PC-3 (cell line): ENCODE measurements around the gene RGS2. TPM values are rescaled to one million over a fixed set of nuclear protein-coding genes. Genes with fewer than 3 reads are reported as not detected.

Source experiments
- ATAC-seq: fragments of 200-7000 bp; cut with Tn5 transposase; 2 replicates; pipeline ENCODE4 v1.9.1; 2020; ENCODE audit warnings: mild to moderate bottlenecking, moderate library complexity
- BruUV-seq: library from RNA; stranded (reverse); fragments of 400-500 nt; replicated peaks from 2 replicates; lab custom pipeline; 2021; lab: Mats Ljungman, UMichigan
- CTCF ChIA-PET: fragments of 300-600 bp; sonication (Branson Sonifier 250); formaldehyde crosslinking; loops from one replicate; lab custom pipeline; 2022; ENCODE audit warnings: antibody characterized with exemption; lab: Charles Lee
- POLR2A ChIA-PET: fragments of 300-600 bp; sonication (Branson Sonifier 250); formaldehyde crosslinking; loops from one replicate; lab custom pipeline; 2022; ENCODE audit warnings: antibody characterized with exemption; ENCODE audit not compliant: unreplicated experiment; lab: Charles Lee
- DNase-seq: peaks from one replicate; pipeline ENCODE4 v3.0.0-alpha.2; 2015
- H2AFZ ChIP-seq: fragments of 300-600 bp; sonication (generic); 2 replicates; pipeline ENCODE4 v1.6.0; 2016; ENCODE audit warnings: antibody characterized with exemption, low read length
- H3F3A ChIP-seq: fragments of 300-600 bp; sonication (generic); one replicate; pipeline ENCODE4 v1.6.0; 2017; ENCODE audit warnings: antibody characterized with exemption, low read length, control low read depth, mild to moderate bottlenecking; ENCODE audit not compliant: unreplicated experiment
- H3K27ac ChIP-seq: fragments of 300-600 bp; sonication (generic); 2 replicates; pipeline ENCODE4 v1.5.1; 2016; ENCODE audit warnings: mild to moderate bottlenecking, low read length
- H3K27me3 ChIP-seq: fragments of 300-600 bp; sonication (generic); 2 replicates; pipeline ENCODE4 v1.6.1; 2016; ENCODE audit warnings: low read length, mixed read lengths
- H3K36me3 ChIP-seq: fragments of 300-600 bp; sonication (generic); 2 replicates; pipeline ENCODE4 v1.6.1; 2016; ENCODE audit warnings: low read depth, mixed run types, low read length, mixed read lengths
- H3K4me1 ChIP-seq: fragments of 300-600 bp; sonication (generic); 2 replicates; pipeline ENCODE4 v1.5.1; 2016; ENCODE audit warnings: low read length; ENCODE audit not compliant: insufficient read depth
- H3K4me2 ChIP-seq: fragments of 300-600 bp; sonication (generic); 2 replicates; pipeline ENCODE4 v1.6.0; 2016; ENCODE audit warnings: low read length
- H3K4me3 ChIP-seq: fragments of 300-600 bp; sonication (generic); 2 replicates; pipeline ENCODE4 v1.5.1; 2016; ENCODE audit warnings: mild to moderate bottlenecking, low read length, mixed read lengths
- H3K79me2 ChIP-seq: fragments of 300-600 bp; sonication (generic); 2 replicates; pipeline ENCODE4 v1.6.1; 2017; ENCODE audit warnings: low read length, mixed read lengths
- H3K9ac ChIP-seq: fragments of 300-600 bp; sonication (generic); 2 replicates; pipeline ENCODE4 v1.6.0; 2016; ENCODE audit warnings: mild to moderate bottlenecking, low read length
- H3K9me2 ChIP-seq: fragments of 300-600 bp; sonication (generic); replicated peaks from 2 replicates; pipeline ENCODE4 v1.6.1; 2016; ENCODE audit warnings: mixed run types, low read length, mixed read lengths
- H3K9me3 ChIP-seq: fragments of 300-600 bp; sonication (generic); 2 replicates; pipeline ENCODE4 v1.6.1; 2016; ENCODE audit warnings: low read length, mixed read lengths
- H4K20me1 ChIP-seq: fragments of 300-600 bp; sonication (generic); 2 replicates; pipeline ENCODE4 v1.6.1; 2016; ENCODE audit warnings: low read length, mixed read lengths
- EZH2 ChIP-seq: fragments of 300-600 bp; sonication (generic); IDR thresholded peaks from one replicate; pipeline ENCODE4 v1.6.1; 2017; ENCODE audit warnings: antibody characterized with exemption, mild to moderate bottlenecking, low read length; ENCODE audit not compliant: unreplicated experiment
- EZH2phosphoT487 ChIP-seq: fragments of 300-600 bp; sonication (generic); IDR thresholded peaks from 2 replicates; pipeline ENCODE4 v1.6.1; 2018; ENCODE audit warnings: mild to moderate bottlenecking, antibody characterized with exemption, low read length, borderline replicate concordance
- intact Hi-C: fragments of 100-400 bp; cut with micrococcal nuclease; formaldehyde crosslinking; loops from 2 replicates; pipeline ENCODE4 v1.9.0; 2023
- total RNA-seq: library from RNA; depleted of rRNA; stranded (reverse); fragments of >200 nt; gene quantifications from 2 replicates; pipeline ENCODE4 v1.2.3, GENCODE V29; 2014
- TF ChIP-seq, protein P1 (sequence below): fragments of 300-600 bp; sonication (generic); conservative IDR thresholded peaks from 2 replicates; pipeline ENCODE4 v1.5.1; 2017; ENCODE audit warnings: antibody characterized with exemption, low read depth, mild to moderate bottlenecking, low read length

RGS2 gene
- total RNA-seq, 1 experiment from 2014 or later, result 163 TPM

DNA sequence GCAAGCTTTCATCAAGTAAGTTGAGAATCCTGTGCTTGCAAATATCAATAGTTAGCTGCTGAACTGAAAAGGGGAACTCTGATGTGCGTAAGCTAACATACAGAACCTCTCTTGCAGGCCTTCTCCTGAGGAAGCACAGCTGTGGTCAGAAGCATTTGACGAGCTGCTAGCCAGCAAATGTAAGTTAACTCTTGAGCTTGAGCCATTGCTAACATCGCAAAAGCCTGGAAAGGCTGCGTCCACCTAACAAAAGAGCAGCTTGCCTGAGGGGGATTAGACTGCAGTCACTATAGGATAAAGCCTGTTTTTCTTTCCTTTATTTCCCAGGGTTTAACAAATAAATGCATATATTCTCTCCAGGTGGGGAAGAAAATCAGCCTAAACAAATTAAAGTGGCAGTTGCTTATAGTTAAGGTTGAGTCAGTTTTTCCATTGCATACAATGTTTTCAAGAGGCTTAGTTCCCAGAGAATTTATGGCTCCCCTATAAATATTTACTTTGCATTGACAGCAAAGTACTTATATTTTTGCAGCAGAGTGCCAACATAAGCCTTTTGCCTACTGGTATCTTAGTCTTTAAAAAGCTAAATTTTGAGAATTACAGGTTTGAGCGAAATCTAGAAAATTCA lies 1.5 kb downstream of the RGS2 start:
- TF ChIP-seq EZH2phosphoT487 (no peak), EZH2 (no peak)
- TF ChIP-seq, protein P1, sequence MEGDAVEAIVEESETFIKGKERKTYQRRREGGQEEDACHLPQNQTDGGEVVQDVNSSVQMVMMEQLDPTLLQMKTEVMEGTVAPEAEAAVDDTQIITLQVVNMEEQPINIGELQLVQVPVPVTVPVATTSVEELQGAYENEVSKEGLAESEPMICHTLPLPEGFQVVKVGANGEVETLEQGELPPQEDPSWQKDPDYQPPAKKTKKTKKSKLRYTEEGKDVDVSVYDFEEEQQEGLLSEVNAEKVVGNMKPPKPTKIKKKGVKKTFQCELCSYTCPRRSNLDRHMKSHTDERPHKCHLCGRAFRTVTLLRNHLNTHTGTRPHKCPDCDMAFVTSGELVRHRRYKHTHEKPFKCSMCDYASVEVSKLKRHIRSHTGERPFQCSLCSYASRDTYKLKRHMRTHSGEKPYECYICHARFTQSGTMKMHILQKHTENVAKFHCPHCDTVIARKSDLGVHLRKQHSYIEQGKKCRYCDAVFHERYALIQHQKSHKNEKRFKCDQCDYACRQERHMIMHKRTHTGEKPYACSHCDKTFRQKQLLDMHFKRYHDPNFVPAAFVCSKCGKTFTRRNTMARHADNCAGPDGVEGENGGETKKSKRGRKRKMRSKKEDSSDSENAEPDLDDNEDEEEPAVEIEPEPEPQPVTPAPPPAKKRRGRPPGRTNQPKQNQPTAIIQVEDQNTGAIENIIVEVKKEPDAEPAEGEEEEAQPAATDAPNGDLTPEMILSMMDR, result no peak
- peak overlapping the region; percentile 81 for H3K9ac ChIP-seq

DNA sequence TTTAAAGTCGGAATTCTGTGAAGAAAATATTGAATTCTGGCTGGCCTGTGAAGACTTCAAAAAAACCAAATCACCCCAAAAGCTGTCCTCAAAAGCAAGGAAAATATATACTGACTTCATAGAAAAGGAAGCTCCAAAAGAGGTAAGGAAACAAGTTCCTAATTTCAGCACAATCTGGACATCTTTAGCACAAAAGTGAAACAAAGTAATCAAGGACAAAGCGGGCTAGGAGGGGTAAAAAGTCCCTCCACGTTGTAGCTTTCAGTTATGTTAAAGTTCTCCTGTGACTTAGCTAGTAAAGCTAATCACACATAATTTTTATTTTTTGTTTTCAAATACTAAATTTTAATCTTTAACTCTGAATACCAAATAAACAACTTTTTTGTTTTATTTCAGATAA lies 2.2 kb downstream of the RGS2 start:
- Histone ChIP-seq H3K79me2 (peaks cover 43% of the 10 kb centered on the region), H3K27ac (peak overlapping the region; percentile 47), H3K4me3 (peak overlapping the region; percentile 86), H3K9me2 (no peaks in the 10 kb centered on the region), H3K4me1 (peaks cover 26% of the 10 kb centered on the region), H3K9me3 (no peaks in the 10 kb centered on the region), H3K4me2 (peak overlapping the region; percentile 96), H3F3A (no peaks in the 10 kb centered on the region), H3K27me3 (no peaks in the 10 kb centered on the region), H3K36me3 (peaks cover 22% of the 10 kb centered on the region), H2AFZ (no peak overlapping the region), H4K20me1 (peaks cover 28% of the 10 kb centered on the region), H3K9ac (peak overlapping the region; percentile 81)
- ATAC-seq (no peak), DNase-seq (no peak)
- no TSS peak for BruUV-seq
- ChIA-PET POLR2A (interaction anchor here (0.6 kb wide), 1 partner anchor 171 kb away, joined by 6 read pairs; no protein-coding TSS in a partner anchor), CTCF (no interaction called here)
- TF ChIP-seq EZH2phosphoT487 (no peak), EZH2 (no peak)
- TF ChIP-seq, protein P1, result no peak
- intact Hi-C loops, result no loop called here

More for the DNA sequence above, 1.5 kb downstream of the RGS2 start:
- DNase-seq, result peak; percentile 41
- ATAC-seq, result no peak
- Histone ChIP-seq H3K27me3 (no peaks in the 10 kb centered on the region), H3K36me3 (peaks cover 22% of the 10 kb centered on the region), H3K4me1 (peaks cover 26% of the 10 kb centered on the region), H3K27ac (peak overlapping the region; percentile 47), H3F3A (no peaks in the 10 kb centered on the region), H3K79me2 (peaks cover 43% of the 10 kb centered on the region), H3K9me2 (no peaks in the 10 kb centered on the region), H4K20me1 (peaks cover 28% of the 10 kb centered on the region), H3K9me3 (no peaks in the 10 kb centered on the region), H3K4me2 (peak overlapping the region; percentile 96), H3K4me3 (peak overlapping the region; percentile 86), H2AFZ (no peak overlapping the region)
- CTCF ChIA-PET, result no interaction called here
- intact Hi-C loops, result no loop called here
- no TSS peak for BruUV-seq
- POLR2A ChIA-PET, result interaction anchor here (0.6 to 0.7 kb wide), 2 partner anchors 17 to 171 kb away, joined by 4 to 6 read pairs; no protein-coding TSS in a partner anchor

DNA sequence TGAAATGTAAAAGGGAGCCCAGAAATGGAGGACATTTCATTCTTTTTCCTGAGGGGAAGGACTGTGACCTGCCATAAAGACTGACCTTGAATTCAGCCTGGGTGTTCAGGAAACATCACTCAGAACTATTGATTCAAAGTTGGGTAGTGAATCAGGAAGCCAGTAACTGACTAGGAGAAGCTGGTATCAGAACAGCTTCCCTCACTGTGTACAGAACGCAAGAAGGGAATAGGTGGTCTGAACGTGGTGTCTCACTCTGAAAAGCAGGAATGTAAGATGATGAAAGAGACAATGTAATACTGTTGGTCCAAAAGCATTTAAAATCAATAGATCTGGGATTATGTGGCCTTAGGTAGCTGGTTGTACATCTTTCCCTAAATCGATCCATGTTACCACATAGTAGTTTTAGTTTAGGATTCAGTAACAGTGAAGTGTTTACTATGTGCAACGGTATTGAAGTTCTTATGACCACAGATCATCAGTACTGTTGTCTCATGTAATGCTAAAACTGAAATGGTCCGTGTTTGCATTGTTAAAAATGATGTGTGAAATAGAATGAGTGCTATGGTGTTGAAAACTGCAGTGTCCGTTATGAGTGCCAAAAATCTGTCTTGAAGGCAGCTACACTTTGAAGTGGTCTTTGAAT lies 2.9 kb downstream of the RGS2 start:
- peak overlapping the region; percentile 86 for H3K4me3 ChIP-seq
- H2AFZ ChIP-seq, result no peak overlapping the region
- TF ChIP-seq EZH2 (no peak), EZH2phosphoT487 (no peak)
- TF ChIP-seq, protein P1, result no peak
- H3K4me1 ChIP-seq, result peaks cover 21% of the 10 kb centered on the region
- H3K9me3 ChIP-seq, result no peaks in the 10 kb centered on the region
- DNase-seq (no peak), ATAC-seq (no peak)
- H3K79me2 ChIP-seq, result peaks cover 41% of the 10 kb centered on the region
- H3F3A ChIP-seq, result no peaks in the 10 kb centered on the region
- POLR2A ChIA-PET, result interaction anchor here (0.7 to 0.9 kb wide), 2 partner anchors 50 to 231 kb away, joined by 3 to 4 read pairs; no protein-coding TSS in a partner anchor
- intact Hi-C loops, result loop anchor here (2.0 kb wide), 1 partner anchor 93 kb away; no protein-coding TSS in a partner anchor
- no TSS peak for BruUV-seq
- no peaks in the 10 kb centered on the region for H3K27me3 ChIP-seq
- H3K9ac ChIP-seq, result peak overlapping the region; percentile 81
- peaks cover 22% of the 10 kb centered on the region for H3K36me3 ChIP-seq
- no peaks in the 10 kb centered on the region for H3K9me2 ChIP-seq
- H3K4me2 ChIP-seq, result peak overlapping the region; percentile 96
- H3K27ac ChIP-seq, result peak overlapping the region; percentile 47
- CTCF ChIA-PET, result no interaction called here
- H4K20me1 ChIP-seq, result peaks cover 28% of the 10 kb centered on the region
